Measurements from ENCODE around the gene STAT4.

The STAT4 gene

DNA sequence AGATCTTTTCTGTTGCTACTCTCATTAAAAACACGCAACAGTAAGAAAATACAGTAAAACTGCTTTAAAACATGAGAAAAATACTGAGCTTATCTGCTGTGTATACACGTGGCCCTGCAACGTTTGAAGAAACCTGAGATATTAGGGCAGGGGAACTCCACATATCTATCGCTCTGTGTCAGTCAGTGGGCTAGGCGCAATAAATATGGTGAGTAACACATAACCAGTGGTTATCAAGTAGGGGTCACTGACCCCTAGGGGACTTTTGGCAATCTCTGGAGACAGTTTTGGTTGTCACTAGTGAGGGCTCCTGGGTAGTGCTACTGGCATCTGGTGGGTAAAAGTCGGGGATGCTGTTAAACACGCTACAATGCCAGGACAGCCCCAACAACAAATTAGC, 151.7 kb downstream of the STAT4 start:
- Histone ChIP-seq H3K9me2 (replicated peaks; ENCODE audit: insufficient read depth, low read length) (no peaks in the 10 kb centered on the region), H2AFZ (ENCODE audit: low read length) (no peak overlapping the region), H3K27ac (ENCODE audit: low read length) (no peak overlapping the region), H3K9ac (ENCODE audit: low read length) (no peak overlapping the region), H3K4me2 (ENCODE audit: low read depth, low read length) (no peak overlapping the region), H3K9me3 (replicated peaks; ENCODE audit: insufficient read depth, low read length) (no peaks in the 10 kb centered on the region), H3F3A (ENCODE audit: insufficient read depth, low read length) (no peaks in the 10 kb centered on the region), H3K36me3 (replicated peaks; ENCODE audit: insufficient read depth, low read length) (peaks cover 2% of the 10 kb centered on the region; the same call in 1 of the 2 replicates), H3K27me3 (replicated peaks; ENCODE audit: insufficient read depth, low read length) (no peaks in the 10 kb centered on the region), H3K4me1 (ENCODE audit: low read length) (no peaks in the 10 kb centered on the region), H3K79me2 (ENCODE audit: low read length) (no peaks in the 10 kb centered on the region), H4K20me1 (ENCODE audit: insufficient read depth, low read length) (no peaks in the 10 kb centered on the region), H3K4me3 (ENCODE audit: low read length) (no peak overlapping the region)
- DNase-seq: no peak
- TF ChIP-seq EZH2 (optimal IDR thresholded peaks at IDR 0.05; ENCODE audit: low read depth, low read length) (no peak), EZH2phosphoT487 (IDR thresholded peaks at IDR 0.05; ENCODE audit: low read length) (no peak)
- TF ChIP-seq, protein P1, sequence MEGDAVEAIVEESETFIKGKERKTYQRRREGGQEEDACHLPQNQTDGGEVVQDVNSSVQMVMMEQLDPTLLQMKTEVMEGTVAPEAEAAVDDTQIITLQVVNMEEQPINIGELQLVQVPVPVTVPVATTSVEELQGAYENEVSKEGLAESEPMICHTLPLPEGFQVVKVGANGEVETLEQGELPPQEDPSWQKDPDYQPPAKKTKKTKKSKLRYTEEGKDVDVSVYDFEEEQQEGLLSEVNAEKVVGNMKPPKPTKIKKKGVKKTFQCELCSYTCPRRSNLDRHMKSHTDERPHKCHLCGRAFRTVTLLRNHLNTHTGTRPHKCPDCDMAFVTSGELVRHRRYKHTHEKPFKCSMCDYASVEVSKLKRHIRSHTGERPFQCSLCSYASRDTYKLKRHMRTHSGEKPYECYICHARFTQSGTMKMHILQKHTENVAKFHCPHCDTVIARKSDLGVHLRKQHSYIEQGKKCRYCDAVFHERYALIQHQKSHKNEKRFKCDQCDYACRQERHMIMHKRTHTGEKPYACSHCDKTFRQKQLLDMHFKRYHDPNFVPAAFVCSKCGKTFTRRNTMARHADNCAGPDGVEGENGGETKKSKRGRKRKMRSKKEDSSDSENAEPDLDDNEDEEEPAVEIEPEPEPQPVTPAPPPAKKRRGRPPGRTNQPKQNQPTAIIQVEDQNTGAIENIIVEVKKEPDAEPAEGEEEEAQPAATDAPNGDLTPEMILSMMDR (IDR thresholded peaks at IDR 0.05; ENCODE audit: low read length): no peak

DNA sequence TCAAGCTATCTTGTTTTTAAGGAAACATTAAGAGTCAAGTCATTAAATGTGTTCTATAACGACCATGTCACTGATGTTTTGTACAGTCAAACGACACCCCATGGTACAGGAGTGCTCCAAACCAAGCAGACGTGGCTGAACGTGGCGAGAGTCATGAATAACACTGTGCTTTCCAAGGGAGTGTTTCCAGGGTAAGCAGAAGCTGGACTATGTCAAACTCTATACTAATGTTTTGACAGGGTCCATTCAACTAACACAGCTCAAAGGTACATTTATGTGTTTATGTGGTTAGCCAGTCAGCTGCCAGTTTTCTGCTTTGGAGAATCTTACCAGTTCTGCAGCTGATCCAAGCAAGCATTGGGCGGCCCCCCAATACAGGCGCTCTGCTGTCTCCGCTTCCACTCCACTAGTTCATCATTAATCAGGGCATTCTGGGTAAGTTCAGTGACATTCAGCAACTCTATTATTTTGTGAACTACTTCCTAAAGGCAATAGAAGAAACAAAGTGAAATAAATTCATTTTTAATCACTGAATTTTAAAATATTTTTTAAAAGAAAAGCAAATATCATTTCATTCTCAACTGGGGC, 153.2 kb downstream of the STAT4 start:
- no peaks in the 10 kb centered on the region for H3K9me3 ChIP-seq (replicated peaks; ENCODE audit: insufficient read depth, low read length)
- peaks cover 2% of the 10 kb centered on the region; the same call in 1 of the 2 replicates for H3K36me3 ChIP-seq (replicated peaks; ENCODE audit: insufficient read depth, low read length)
- no peaks in the 10 kb centered on the region for H3K79me2 ChIP-seq (ENCODE audit: low read length)
- H3K27me3 ChIP-seq (replicated peaks; ENCODE audit: insufficient read depth, low read length): no peaks in the 10 kb centered on the region
- no peaks in the 10 kb centered on the region for H4K20me1 ChIP-seq (ENCODE audit: insufficient read depth, low read length)
- H3K9ac ChIP-seq (ENCODE audit: low read length): no peak overlapping the region
- no peaks in the 10 kb centered on the region for H3F3A ChIP-seq (ENCODE audit: insufficient read depth, low read length)
- H3K4me1 ChIP-seq (ENCODE audit: low read length): no peaks in the 10 kb centered on the region
- H3K4me2 ChIP-seq (ENCODE audit: low read depth, low read length): no peak overlapping the region
- no peaks in the 10 kb centered on the region for H3K9me2 ChIP-seq (replicated peaks; ENCODE audit: insufficient read depth, low read length)
- TF ChIP-seq EZH2phosphoT487 (IDR thresholded peaks at IDR 0.05; ENCODE audit: low read length) (no peak), EZH2 (optimal IDR thresholded peaks at IDR 0.05; ENCODE audit: low read depth, low read length) (no peak)
- TF ChIP-seq, protein P1 (IDR thresholded peaks at IDR 0.05; ENCODE audit: low read length): no peak
- no peak overlapping the region for H2AFZ ChIP-seq (ENCODE audit: low read length)
- no peak overlapping the region for H3K4me3 ChIP-seq (ENCODE audit: low read length)
- no peak for DNase-seq
- no peak overlapping the region for H3K27ac ChIP-seq (ENCODE audit: low read length)

DNA sequence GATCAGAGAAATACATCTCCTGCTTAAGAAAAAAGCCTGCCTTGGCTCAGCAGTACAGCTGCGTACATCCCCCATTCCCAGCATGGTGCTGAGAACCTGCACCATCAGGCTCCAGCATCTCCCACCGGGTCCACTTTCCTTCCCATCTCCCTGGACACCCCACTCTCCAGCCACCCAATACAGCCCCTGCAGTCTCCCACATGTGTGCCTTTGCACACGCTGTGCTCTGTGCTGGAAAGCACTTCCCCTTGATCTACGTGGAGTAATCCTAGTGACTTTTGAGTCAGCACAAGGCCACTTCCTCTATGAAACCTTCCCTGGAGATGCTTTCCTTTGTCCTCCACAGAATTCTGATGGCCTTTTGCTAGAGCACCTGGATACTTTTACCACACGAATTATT, 153.8 kb downstream of the STAT4 start:
- Histone ChIP-seq H3K27me3 (replicated peaks; ENCODE audit: insufficient read depth, low read length) (no peaks in the 10 kb centered on the region), H3K27ac (ENCODE audit: low read length) (no peak overlapping the region), H3K79me2 (ENCODE audit: low read length) (no peaks in the 10 kb centered on the region), H3K4me3 (ENCODE audit: low read length) (no peak overlapping the region), H4K20me1 (ENCODE audit: insufficient read depth, low read length) (no peaks in the 10 kb centered on the region), H3K36me3 (replicated peaks; ENCODE audit: insufficient read depth, low read length) (peaks cover 2% of the 10 kb centered on the region; the same call in 1 of the 2 replicates), H3K4me2 (ENCODE audit: low read depth, low read length) (no peak overlapping the region), H3K9me2 (replicated peaks; ENCODE audit: insufficient read depth, low read length) (no peaks in the 10 kb centered on the region), H3K4me1 (ENCODE audit: low read length) (no peaks in the 10 kb centered on the region), H3K9ac (ENCODE audit: low read length) (no peak overlapping the region), H3K9me3 (replicated peaks; ENCODE audit: insufficient read depth, low read length) (no peaks in the 10 kb centered on the region), H3F3A (ENCODE audit: insufficient read depth, low read length) (no peaks in the 10 kb centered on the region), H2AFZ (ENCODE audit: low read length) (no peak overlapping the region)
- DNase-seq: no peak
- TF ChIP-seq EZH2 (optimal IDR thresholded peaks at IDR 0.05; ENCODE audit: low read depth, low read length) (no peak), EZH2phosphoT487 (IDR thresholded peaks at IDR 0.05; ENCODE audit: low read length) (no peak)
- TF ChIP-seq, protein P1 (IDR thresholded peaks at IDR 0.05; ENCODE audit: low read length): no peak

All from MM.1S (cell line).